ENCODE results near the gene UBE2L6. TPM values are rescaled to one million over a fixed set of nuclear protein-coding genes. Genes with fewer than 3 reads are reported as not detected.

Gene UBE2L6
- total RNA-seq, 1 donor from 2014 or later = 19.4 TPM

DNA sequence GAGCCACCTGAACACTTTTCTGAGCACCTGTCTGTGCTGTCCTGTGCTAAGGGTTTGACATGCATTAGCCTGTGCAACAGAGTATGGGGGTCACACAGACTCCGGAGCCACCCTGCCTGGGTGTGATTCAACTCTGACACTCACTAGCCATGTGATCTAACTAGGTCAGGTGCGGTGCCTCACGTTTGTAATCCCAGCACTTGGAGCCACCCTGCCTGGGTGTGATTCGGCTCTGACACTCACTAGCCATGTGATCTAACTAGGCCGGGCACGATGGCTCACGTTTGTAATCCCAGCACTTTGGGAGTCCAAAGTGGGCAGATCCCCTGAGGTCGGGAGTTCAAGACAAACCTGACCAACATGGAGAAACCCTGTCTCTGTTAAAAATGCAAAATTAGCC, 11.4 kb downstream of the UBE2L6 start:
- TF ChIP-seq, protein P1, sequence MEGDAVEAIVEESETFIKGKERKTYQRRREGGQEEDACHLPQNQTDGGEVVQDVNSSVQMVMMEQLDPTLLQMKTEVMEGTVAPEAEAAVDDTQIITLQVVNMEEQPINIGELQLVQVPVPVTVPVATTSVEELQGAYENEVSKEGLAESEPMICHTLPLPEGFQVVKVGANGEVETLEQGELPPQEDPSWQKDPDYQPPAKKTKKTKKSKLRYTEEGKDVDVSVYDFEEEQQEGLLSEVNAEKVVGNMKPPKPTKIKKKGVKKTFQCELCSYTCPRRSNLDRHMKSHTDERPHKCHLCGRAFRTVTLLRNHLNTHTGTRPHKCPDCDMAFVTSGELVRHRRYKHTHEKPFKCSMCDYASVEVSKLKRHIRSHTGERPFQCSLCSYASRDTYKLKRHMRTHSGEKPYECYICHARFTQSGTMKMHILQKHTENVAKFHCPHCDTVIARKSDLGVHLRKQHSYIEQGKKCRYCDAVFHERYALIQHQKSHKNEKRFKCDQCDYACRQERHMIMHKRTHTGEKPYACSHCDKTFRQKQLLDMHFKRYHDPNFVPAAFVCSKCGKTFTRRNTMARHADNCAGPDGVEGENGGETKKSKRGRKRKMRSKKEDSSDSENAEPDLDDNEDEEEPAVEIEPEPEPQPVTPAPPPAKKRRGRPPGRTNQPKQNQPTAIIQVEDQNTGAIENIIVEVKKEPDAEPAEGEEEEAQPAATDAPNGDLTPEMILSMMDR (conservative IDR thresholded peaks at IDR 0.05; ENCODE audit: low read depth, low read length) = no peak
- no peak overlapping the region for H3K4me3 ChIP-seq (ENCODE audit: low read depth, low read length)
- no peak for DNase-seq (ENCODE audit: low read depth)

DNA sequence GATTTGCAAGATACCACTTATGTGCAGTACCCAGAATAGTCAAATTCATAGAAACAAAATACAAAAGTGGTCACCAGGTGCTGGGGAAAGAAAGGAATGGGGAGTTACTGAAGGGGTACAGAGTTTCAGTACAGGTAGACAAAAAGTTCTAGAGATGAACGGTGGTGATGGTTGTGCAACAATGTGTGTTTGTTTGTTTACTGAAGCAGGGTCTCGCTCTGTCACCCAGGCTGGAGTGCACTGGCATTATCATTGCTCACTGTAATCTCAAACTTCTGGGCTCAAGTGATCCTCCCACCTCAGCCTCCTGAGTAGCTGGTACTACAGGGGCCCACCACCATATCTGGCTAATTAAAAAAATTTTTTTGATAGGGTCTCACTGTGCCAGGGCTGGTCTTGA, 12.1 kb downstream of the UBE2L6 start:
- no peak overlapping the region for H3K4me3 ChIP-seq (ENCODE audit: low read depth, low read length)
- no peak for DNase-seq (ENCODE audit: low read depth)
- TF ChIP-seq, protein P1 (conservative IDR thresholded peaks at IDR 0.05; ENCODE audit: low read depth, low read length) = no peak

DNA sequence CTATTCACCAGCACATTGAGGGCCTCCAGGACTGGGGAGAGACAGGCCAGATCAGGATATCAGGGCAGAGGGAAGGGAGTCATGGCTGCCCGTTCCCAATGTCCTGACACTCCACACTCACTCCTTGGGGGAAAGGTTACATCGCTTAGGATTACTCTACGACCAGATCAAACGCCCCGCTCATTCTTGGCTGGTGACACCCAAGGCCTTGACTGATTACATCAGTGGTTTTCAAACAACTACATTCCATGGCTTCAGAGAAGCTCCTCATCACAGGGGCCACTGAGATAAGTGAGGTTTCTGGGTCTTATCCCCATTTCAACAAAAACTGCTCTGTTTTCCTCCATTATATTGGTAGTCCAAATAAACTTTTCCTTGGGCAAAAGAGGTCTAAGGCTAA, 15.0 kb downstream of the UBE2L6 start:
- TF ChIP-seq, protein P1 (conservative IDR thresholded peaks at IDR 0.05; ENCODE audit: low read depth, low read length) = no peak
- H3K4me3 ChIP-seq (ENCODE audit: low read depth, low read length) = no peak overlapping the region
- DNase-seq (ENCODE audit: low read depth) = no peak

DNA sequence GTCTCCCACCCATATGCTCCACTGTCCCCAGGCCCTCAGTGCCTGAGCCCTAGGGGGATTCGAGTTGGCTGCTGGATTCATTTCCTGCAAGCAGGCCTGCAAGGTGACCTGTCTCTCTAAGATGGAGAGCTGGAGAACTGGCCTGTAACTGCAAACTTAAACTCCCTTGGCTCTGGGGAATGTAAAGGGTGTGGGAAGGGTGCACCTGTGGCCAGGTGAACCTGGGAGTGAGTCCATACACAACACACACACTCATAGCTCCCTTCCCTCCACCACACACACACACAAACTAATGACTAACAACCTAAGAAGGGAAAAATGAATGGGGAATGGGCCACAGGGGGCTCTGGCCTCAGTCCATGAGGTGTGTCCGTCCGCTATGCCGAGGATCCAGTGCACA, 15.5 kb downstream of the UBE2L6 start:
- TF ChIP-seq, protein P1 (conservative IDR thresholded peaks at IDR 0.05; ENCODE audit: low read depth, low read length) = no peak
- no peak for DNase-seq (ENCODE audit: low read depth)
- H3K4me3 ChIP-seq (ENCODE audit: low read depth, low read length) = no peak overlapping the region

DNA sequence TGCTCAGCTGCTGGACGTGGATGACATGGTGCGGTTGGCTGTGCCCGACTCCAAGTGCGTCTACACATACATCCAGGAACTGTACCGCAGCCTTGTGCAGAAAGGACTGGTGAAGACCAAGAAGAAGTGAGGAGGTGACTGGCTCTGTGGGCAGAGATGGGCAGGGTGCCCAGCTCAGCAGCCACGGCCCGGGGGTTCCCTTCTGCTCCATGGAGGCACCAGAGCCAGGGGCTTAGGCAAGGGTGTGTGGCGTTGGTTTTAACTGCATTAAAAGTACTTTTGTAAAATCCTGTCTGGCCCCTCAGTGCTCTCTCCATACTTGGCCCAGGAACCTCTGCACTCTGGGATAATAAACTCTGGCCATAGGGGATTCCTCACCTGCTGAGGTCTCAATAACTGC, 17.5 kb downstream of the UBE2L6 start:
- DNase-seq (ENCODE audit: low read depth) = no peak
- no peak overlapping the region for H3K4me3 ChIP-seq (ENCODE audit: low read depth, low read length)
- TF ChIP-seq, protein P1 (conservative IDR thresholded peaks at IDR 0.05; ENCODE audit: low read depth, low read length) = no peak

DNA sequence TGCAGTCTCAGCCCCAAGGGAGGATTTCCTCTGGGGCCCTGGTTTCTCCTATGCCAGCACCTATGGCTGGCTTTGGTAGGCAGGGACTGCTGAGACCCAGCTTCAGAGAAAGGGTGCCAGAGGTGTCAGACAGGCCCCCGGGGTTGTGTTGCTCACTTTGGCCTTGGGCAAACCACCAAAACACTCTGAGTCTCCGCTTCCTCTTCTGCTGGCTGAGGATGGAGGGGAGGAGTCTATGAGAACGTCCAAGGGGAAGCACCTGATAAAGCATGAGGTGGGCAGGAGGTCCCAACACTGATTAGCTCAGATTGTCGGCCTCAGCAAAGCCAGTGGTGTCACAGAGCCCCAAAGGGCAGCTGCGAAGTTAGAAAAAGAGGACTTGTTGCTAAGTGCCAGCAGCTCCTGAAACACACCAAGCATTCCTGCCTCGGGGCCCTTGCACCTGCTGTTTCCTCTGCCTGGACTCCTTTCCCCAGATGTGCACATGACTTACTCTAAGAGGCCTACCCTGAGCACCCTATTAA, 19.6 kb downstream of the UBE2L6 start:
- DNase-seq (ENCODE audit: low read depth) = no peak
- TF ChIP-seq, protein P1 (conservative IDR thresholded peaks at IDR 0.05; ENCODE audit: low read depth, low read length) = no peak
- H3K4me3 ChIP-seq (ENCODE audit: low read depth, low read length) = no peak overlapping the region

DNA sequence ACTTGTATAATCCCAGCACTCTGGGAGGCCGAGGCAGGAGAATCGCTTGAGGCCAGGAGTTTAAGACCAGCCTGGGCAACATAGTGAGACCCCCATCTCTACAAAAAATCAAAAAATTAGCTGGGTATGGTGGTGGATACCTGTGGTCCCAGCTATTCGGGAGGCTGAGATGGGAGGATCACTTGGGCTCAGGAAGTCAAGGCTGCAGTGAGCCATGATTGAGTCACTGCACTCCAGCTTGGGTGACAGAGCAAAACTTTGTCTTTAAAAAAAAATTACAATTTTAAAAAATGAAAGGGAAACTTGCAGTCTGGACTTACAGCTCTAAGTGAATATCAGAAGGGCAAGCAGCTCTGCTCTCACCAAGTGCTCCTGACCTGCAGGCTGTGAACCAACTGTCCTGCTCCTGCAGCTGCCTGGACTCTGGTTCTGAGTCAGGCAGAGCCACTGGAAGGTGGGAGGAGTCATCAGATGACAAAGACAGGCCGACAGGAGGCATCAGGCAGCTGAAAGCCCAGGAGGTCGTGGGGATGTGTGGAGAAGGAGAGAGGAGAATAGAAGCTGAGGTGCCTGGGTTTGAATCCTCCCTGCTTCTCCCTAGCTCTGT, 20.5 kb downstream of the UBE2L6 start:
- no peak for DNase-seq (ENCODE audit: low read depth)
- H3K4me3 ChIP-seq (ENCODE audit: low read depth, low read length) = no peak overlapping the region
- TF ChIP-seq, protein P1 (conservative IDR thresholded peaks at IDR 0.05; ENCODE audit: low read depth, low read length) = peak; percentile 36
